GM12892 (cell line): Measurements from ENCODE around the gene SNX6.
"Not testable (repeated sequence)": the region's sequence is repeated elsewhere in the genome, so short reads cannot be mapped to it uniquely, and the experiment has no call there.

ENCODE experiments used
- POLR2A ChIP-seq: IDR thresholded peaks from 2 replicates; pipeline ENCODE4 v1.6.1; 2011; ENCODE audit warnings: low read depth, low read length, control low read depth
- POLR2AphosphoS5 ChIP-seq: IDR thresholded peaks from 2 replicates; pipeline ENCODE4 v1.6.1; 2011; ENCODE audit warnings: low read depth, low read length, control low read depth

- TF ChIP-seq POLR2A, POLR2AphosphoS5: not testable (repeated sequence)
Observed at GRCh38 chr14:34524216-34524615, 105.7 kb downstream of the SNX6 start.
